Effector CD4-positive, alpha-beta T cell (primary cell): ENCODE measurements around the gene CIAPIN1.
"Not testable (repeated sequence)": the region's sequence is repeated elsewhere in the genome, so short reads cannot be mapped to it uniquely, and the experiment has no call there.

Experiments
- DNase-seq: peaks from one replicate; pipeline ENCODE4 v3.0.0-alpha.2; 2020

CIAPIN1 gene

DNA sequence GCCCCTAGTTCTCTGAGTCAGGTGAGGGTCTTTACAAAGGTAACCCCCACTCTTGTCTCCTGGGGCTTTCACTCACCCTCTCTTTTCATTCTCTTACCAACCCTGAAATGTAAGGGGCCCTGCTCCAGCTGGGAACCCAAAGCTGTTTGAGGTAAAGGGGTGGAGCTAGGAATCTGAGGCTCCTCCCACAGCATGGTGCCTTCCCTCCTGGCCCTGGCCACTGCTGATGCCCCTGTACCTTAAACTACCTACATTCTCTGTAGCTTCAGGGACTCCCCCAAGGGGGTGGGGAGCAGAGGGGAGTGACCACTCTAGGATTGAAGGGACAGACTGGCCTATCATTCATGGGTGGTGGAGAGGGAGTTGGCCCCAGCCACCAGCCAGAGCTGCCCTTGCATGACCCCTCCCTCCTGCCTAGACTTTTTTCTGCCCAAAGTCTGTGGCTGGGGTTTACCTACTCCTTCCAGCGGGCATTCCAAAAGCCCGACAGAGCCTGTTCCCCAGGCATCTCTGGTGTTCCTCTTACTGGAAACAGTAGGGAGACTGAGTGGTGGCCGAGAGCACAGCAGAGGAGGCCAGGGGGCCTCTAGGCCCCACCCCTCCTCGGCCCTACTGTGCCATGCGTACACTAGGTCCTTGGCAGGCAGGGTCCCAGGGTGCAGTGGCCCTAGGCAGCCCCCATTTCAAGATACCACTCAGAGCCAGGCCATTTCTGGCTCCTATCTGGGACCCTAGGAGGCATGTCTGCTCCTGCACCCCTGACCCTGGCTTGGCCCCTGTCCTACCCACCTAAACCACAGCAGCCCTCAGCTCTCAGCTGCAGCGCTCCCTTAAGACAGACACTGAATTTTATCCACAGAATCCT is 29.6 kb upstream of the CIAPIN1 start:
- DNase-seq: no peak

DNA sequence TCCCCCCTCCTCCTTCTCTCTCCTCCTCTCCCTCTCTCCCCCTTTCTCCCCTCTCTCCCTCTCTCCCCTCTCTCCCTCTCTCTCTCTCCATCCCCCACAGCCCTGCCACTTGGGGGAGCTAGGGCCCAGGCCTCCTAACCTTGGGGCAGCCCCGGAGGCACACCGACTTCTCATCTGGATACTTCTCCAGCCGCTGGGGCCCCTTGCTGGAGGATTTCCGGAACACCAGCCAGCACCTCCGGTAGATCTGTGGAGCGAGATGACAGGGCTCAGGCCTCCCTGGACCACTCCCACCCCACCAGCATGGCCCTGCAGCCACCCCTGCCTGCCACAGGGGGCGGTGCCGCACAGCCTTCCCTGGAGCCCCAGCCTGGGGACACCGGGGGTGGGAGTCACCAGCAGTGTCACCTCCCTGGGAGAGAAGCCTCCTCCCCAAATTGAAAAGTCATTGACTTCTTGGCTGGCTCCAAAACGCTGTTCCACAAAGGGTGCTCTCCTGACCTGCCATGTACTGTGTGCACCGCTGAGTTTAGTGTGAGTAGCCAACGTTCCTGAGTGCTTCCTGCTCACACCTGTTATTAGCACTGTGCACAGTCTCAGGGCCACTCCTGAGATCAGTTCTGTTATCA is 28.6 kb upstream of the CIAPIN1 start:
- DNase-seq: peak; percentile 73

- no peak for DNase-seq
Measured at GRCh38 chr16:57474671-57475661, 27.8 kb upstream of the CIAPIN1 start.

DNA sequence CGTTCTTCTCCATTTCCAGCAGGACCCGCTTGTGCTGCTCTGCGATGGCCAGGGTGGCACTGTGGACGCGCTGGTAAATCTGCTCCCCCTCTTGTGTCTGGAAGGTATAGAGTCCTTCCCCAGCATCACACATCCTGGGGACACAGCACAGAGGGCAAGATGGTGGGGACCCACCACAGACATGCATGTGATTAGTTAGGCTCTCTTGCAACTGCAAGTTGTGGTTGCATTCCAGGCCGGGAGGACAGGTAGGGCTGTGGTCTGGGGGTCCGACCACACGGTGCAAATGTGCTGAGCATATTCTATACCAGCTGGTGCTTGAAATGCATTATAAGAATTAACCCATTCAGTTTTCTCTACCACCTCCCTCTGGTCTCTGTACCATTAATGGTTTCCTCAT is 26.7 kb upstream of the CIAPIN1 start:
- DNase-seq: no peak

- no peak for DNase-seq
Measured at GRCh38 chr16:57473176-57473840, 26.1 kb upstream of the CIAPIN1 start.

DNA sequence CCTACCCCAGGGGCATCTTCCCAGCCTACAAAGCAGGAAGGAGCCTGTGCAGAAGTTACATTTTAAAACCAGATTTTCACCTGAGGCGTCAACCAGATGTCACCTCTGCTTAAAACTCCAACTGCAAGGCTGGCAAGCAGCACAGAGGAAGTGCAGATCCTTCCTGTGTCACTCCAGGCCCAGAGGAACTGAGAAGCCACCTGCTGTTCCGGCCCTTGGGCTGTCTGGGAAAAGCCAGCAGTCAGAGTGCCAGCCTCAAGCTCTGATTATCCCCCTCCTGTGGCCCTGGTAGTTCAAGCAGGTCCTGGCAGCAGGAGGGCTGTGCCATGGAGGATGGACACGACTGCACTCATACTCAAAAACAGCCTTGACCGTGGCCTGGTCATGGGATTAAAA is 25.5 kb upstream of the CIAPIN1 start:
- DNase-seq: no peak

DNA sequence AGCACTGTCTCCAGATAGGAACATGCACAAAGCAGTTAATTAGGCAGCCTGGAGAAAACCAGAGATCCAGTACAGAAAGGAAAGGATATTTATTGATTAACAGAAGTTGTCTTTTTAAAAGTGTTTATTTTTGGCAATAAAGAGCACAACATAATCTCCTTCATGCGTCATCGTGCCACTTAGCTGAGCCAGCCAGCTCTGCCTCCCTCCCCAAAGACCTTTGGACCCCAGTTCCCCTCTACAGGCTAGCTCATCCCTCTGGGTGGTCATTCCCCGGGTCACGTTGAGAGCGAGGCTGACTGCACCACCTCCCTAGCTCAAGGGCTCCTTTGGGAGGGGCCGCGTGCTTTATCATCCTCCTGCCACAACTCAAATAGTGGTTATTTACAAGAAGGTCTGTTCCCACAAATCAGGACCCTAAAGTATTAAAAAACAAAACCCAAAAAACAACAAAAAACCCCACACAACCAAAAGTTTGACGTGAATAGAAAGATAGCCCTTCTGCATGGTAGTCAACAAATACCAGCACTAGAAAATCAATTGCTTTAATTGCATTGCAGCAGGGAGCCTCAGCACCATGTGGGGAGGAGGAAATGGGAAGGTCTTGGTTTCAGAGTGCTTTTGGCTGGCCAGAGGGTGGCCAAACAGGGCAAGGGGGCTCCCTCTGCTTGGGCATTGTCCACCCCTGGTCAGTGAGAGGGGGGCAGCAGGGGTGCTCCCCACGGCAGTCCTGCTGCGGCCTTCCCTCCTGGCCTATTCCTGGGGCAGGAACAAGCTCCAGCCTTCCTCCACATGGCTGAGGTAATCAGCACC is 24.9 kb upstream of the CIAPIN1 start:
- no peak for DNase-seq

GRCh38 chr16:57471209-57471608 is 24.0 kb upstream of the CIAPIN1 start:
- no peak for DNase-seq

GRCh38 chr16:57470711-57471110 is 23.5 kb upstream of the CIAPIN1 start:
- DNase-seq: no peak

GRCh38 chr16:57469917-57470470 is 22.8 kb upstream of the CIAPIN1 start:
- no peak for DNase-seq

DNA sequence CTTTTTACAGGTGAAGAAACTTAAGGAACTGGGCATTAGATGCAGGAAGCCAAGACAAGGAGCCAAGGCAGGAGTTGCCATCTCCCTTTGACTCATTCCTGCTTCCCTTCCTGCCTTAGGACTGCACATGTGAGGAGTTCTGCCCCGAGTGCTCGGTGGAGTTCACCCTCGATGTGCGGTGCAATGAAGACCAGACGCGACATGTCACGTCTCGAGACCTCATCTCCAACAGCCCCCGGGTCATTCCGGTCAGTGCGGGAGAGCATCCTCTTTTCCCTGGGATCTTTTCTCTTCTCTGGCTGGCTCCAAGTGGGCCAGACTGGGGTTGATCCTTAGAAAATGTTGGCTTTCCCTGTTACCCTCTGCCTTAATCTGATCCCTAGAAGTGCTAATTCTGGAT is 21.9 kb upstream of the CIAPIN1 start:
- no peak for DNase-seq

GRCh38 chr16:57468346-57468745 is 21.2 kb upstream of the CIAPIN1 start:
- DNase-seq: no peak

DNA sequence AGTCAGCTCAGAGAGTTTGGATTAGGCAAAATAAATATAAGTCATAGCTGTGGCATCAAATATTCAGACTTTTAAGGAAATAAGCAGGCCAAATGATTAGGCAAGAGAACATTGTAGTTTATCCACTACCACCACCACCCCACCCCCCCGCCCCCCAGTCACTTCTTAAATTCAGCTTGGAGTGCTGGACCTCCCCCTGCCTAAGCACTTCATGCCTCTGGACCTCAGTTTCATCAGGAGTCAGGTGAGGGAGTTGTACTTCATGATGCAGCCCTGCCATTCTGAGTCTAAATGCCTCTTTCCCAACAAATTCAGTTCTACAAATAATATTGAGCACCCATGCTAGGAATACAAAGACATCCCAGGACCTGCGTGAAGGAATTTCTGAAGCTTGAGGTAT is 17.3 kb upstream of the CIAPIN1 start:
- DNase-seq: no peak

DNA sequence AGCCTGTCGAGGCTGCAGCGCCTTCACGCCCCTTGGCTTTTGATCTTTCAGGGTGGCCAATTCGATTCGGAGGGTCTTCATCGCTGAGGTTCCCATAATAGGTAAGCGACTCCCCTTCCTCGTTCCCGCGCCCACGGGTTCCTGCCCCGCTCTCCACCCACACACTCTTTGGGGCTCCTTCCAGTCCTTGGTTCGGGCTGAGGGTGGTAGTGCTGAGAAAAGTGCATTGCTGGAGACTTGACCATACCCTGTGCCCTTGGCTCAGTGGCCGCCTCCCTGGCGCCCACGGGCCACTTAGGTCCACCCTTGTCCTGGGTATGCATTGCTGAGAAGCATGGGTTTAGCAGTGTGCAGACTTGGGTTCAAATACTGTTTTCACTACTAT is 15.8 kb upstream of the CIAPIN1 start:
- DNase-seq: no peak

DNA sequence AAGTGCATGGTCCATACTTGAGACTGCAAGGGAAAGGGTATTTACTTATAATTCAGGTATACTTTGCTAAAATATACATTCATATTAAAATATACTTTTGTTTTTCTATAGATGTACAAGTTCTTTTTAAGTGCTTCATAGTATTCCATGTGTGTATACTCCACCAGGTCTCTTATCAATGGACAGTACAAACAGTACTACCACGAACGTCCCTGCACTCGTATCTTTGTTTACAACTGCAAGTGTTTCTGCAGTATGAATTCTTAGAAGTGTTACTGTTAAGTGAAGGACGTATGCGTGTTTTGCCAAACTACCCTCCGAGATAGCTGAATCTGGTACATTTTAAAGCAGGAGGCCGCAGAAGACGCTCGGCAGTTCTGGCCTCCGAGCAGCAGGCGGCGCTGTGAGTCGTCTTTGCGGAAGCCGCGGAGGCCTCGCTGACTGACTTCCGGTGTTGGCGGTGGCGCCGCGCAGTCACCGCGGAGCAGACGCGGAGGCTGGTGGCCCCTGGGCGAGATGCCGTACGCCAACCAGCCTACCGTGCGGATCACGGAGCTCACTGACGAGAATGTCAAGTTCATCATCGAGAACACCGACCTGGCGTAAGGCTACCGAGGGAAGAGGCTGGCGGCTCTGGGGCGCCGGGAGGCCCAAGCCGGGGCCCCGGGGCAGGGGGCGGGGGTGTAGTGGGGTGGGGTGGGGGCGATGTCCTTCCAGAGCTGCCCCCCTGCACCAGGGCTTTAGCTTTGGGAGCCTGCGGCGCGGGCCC is 15.2 kb upstream of the CIAPIN1 start, which contains the start of gene POLR2C:
Gene POLR2C, plus strand, starts transcription at position 471 of the 769 bp plus-strand sequence. Its CDS starts 46 bp downstream, at position 517.
- peak; percentile 93 for DNase-seq

DNA sequence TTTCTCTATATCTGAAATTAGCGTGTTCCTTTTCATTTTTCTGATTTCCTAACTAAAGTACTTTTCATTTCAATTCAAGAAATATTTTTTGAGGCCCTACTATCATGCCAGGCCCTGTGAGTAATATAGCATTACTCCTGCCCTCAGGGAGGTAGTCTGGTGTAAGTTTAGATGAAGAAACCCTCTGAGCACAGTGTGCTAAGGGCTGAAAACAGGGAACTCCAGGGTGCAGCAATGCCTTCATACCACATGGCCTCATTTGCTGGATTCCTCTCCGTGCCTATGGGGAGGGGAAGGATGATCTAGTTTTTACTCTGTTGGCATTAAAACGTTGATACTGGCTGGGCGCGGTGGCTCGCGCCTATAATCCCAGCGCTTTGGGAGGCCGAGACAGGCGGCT is 4.8 kb upstream of the CIAPIN1 start:
- no peak for DNase-seq

GRCh38 chr16:57446531-57447185 is 527 bp downstream of the CIAPIN1 start:
- no peak for DNase-seq

- DNase-seq: no peak
Measured at GRCh38 chr16:57445510-57445909, 1.7 kb downstream of the CIAPIN1 start.

DNA sequence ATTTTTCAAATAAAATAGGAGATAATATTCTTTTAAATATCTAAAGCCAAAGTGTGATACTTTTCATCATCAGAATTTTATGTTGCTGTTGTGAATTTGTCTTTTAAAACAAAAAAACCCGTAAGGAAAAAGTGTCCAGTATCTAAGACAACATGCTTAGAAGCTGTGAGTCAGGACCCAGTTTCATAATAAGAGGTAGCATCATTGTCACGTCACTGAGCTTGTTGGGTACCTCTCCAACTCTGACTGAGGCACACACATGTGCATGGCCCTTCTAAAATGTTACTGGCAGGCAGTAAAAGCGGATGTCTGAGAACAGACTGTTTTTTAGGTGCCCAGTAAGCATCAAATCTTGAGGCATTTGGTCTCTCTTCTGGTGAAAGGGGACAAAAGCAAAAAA is 2.5 kb downstream of the CIAPIN1 start:
- no peak for DNase-seq

DNA sequence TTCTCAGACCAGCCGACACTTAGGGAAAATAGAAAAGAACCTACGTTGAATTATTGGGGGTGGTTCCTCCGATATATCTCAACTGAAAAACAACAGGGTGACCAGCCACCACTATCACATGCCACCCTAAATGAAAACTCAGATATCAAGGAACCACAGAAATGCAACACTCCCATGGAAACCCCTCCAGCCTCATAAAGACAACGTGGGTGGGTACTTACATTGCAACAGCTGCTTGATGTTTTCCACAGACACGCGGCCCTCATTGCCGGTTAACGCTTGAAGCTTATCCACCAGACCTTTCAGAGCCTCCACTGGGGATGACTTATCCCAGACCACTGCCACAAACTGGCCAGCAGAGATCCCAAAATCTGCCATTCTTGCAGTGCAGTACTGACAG is 6.6 kb downstream of the CIAPIN1 start:
- not testable (repeated sequence) for DNase-seq
